MCF 10A (cell line): ENCODE data around the gene CCDC183. TPM values are rescaled to one million over a fixed set of nuclear protein-coding genes. Genes with fewer than 3 reads are reported as not detected.
"Not testable (repeated sequence)": the region's sequence is repeated elsewhere in the genome, so short reads cannot be mapped to it uniquely, and the experiment has no call there.

ENCODE experiments used
- BruUV-seq: library from RNA; stranded (reverse); fragments of 400-500 nt; replicated peaks from 2 replicates; lab custom pipeline; 2021; lab: Mats Ljungman, UMichigan
- CTCF ChIA-PET: fragments of 300-600 bp; sonication (Branson Sonifier 250); formaldehyde crosslinking; extraction: SDS; loops from one replicate; lab custom pipeline; 2021; ENCODE audit warnings: antibody characterized with exemption, inconsistent platforms; lab: Yijun Ruan, JAX
- POLR2A ChIA-PET: fragments of 300-600, 350-650 bp; sonication (Branson Sonifier 250); formaldehyde crosslinking; extraction: SDS; loops from one replicate; lab custom pipeline; 2020; ENCODE audit warnings: antibody characterized with exemption, inconsistent platforms; lab: Yijun Ruan, JAX
- DNase-seq: peaks from one replicate; pipeline ENCODE4 v3.0.0-alpha.2; 2018; ENCODE audit not compliant: unreplicated experiment
- H3K27ac Mint-ChIP-seq: one replicate; pipeline ENCODE4 v1.8.0; 2022; ENCODE audit warnings: mild to moderate bottlenecking, low read depth, mixed read lengths; ENCODE audit not compliant: unreplicated experiment
- H3K27me3 Mint-ChIP-seq: one replicate; pipeline ENCODE4 v1.8.0; 2022; ENCODE audit warnings: mixed read lengths; ENCODE audit not compliant: insufficient read depth, unreplicated experiment
- H3K36me3 Mint-ChIP-seq: one replicate; pipeline ENCODE4 v1.8.0; 2022; ENCODE audit warnings: mild to moderate bottlenecking, moderate library complexity, mixed read lengths; ENCODE audit not compliant: insufficient read depth, unreplicated experiment
- H3K4me1 Mint-ChIP-seq: one replicate; pipeline ENCODE4 v1.8.0; 2022; ENCODE audit warnings: mixed read lengths; ENCODE audit not compliant: insufficient read depth, unreplicated experiment
- H3K4me3 Mint-ChIP-seq: one replicate; pipeline ENCODE4 v1.8.0; 2022; ENCODE audit warnings: mild to moderate bottlenecking, moderate library complexity, mixed read lengths; ENCODE audit not compliant: unreplicated experiment
- H3K9me3 Mint-ChIP-seq: one replicate; pipeline ENCODE4 v1.8.0; 2022; ENCODE audit warnings: mixed read lengths; ENCODE audit not compliant: unreplicated experiment
- CTCF ChIP-seq: fragments of 200-600 bp; IDR thresholded peaks from one replicate; pipeline ENCODE4 v1.8.0; 2022; ENCODE audit warnings: antibody characterized with exemption, mild to moderate bottlenecking; ENCODE audit not compliant: unreplicated experiment
- intact Hi-C: fragments of 100-400 bp; cut with micrococcal nuclease; formaldehyde crosslinking; loops from 2 replicates; pipeline ENCODE4 v1.14.1; 2022
- total RNA-seq: library from RNA; stranded (reverse); gene quantifications from 2 replicates; pipeline ENCODE4 v1.2.3, GENCODE V29; 2022

CCDC183 gene
- total RNA-seq, 1 experiment from 2014 or later = 0.26 TPM

DNA sequence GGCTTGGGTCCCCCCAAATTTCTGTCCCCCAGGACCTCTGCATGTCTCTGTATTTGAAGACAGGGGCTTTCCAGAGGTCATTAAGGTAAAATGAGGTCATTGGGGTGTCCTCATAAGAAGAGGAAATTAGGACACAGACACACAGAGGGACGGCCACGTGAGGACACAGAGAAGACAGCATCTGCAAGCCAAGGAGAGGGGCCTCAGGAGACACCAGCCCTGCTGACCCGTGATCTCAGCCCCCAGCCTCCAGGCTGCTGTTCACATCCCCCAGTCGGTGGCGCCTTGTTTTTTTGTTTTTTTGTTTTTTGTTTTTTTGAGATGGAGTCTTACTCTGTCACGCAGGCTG, 1.2 kb upstream of the CCDC183 start:
- Mint-ChIP-seq H3K4me1 (peaks cover under 1% of the 10 kb centered on the region), H3K36me3 (peaks cover 26% of the 10 kb centered on the region), H3K4me3 (no peak overlapping the region), H3K9me3 (no peaks in the 10 kb centered on the region), H3K27ac (no peak overlapping the region), H3K27me3 (no peaks in the 10 kb centered on the region)
- ChIA-PET CTCF (interaction anchor here (0.6 to 0.8 kb wide), 2 partner anchors 169 to 305 kb away, joined by 3 to 4 read pairs; no protein-coding TSS in a partner anchor), POLR2A (interaction anchor here (1.0 kb wide), 1 partner anchor 690 kb away, joined by 3 read pairs; no protein-coding TSS in a partner anchor)
- intact Hi-C loops = no loop called here
- BruUV-seq = no TSS peak
- no peak for DNase-seq
- TF ChIP-seq CTCF = no peak

- BruUV-seq, DNase-seq, H3K9me3 Mint-ChIP-seq, intact Hi-C loops, CTCF ChIA-PET, H3K27me3 Mint-ChIP-seq, H3K27ac Mint-ChIP-seq, H3K4me3 Mint-ChIP-seq, POLR2A ChIA-PET: not testable (repeated sequence)
- Mint-ChIP-seq H3K36me3 (peaks cover 29% of the 10 kb centered on the region), H3K4me1 (peaks cover 14% of the 10 kb centered on the region)
Measured at GRCh38 chr9:136796775-136797347, 723 bp downstream of the CCDC183 start.

GRCh38 chr9:136798708-136799078, 2.6 kb downstream of the CCDC183 start:
- Mint-ChIP-seq H3K27me3 (no peaks in the 10 kb centered on the region), H3K36me3 (peaks cover 16% of the 10 kb centered on the region), H3K27ac (no peak overlapping the region), H3K4me1 (peaks cover 14% of the 10 kb centered on the region), H3K9me3 (no peaks in the 10 kb centered on the region), H3K4me3 (no peak overlapping the region)
- no TSS peak for BruUV-seq
- POLR2A ChIA-PET = interaction anchor here (1.0 to 1.8 kb wide), 2 partner anchors 8 to 11 kb away, joined by 4 read pairs; no protein-coding TSS in a partner anchor
- no peak for DNase-seq
- TF ChIP-seq CTCF = no peak
- intact Hi-C loops = no loop called here
- CTCF ChIA-PET = interaction anchor here (1.2 kb wide), 2 partner anchors 15 to 43 kb away, joined by 3 to 5 read pairs; no protein-coding TSS in a partner anchor

- no peak overlapping the region for H3K4me3 Mint-ChIP-seq
- ChIA-PET POLR2A (interaction anchor here (0.7 to 1.8 kb wide), 5 partner anchors 8 to 1180 kb away, joined by 3 to 8 read pairs (median 4); partner anchors contain the start of gene TMEM141), CTCF (interaction anchor here (1.2 kb wide), 2 partner anchors 15 to 42 kb away, joined by 3 to 5 read pairs; no protein-coding TSS in a partner anchor)
- H3K27ac Mint-ChIP-seq = no peak overlapping the region
- no peak for TF ChIP-seq CTCF
- no peak for DNase-seq
- H3K4me1 Mint-ChIP-seq = peaks cover 14% of the 10 kb centered on the region
- intact Hi-C loops = no loop called here
- peaks cover 13% of the 10 kb centered on the region for H3K36me3 Mint-ChIP-seq
- H3K9me3 Mint-ChIP-seq = no peaks in the 10 kb centered on the region
- no TSS peak for BruUV-seq
- no peaks in the 10 kb centered on the region for H3K27me3 Mint-ChIP-seq
Measured at GRCh38 chr9:136799079-136799853, 3.1 kb downstream of the CCDC183 start.
